Myocyte (in vitro differentiated cells): ENCODE data around the gene CEP20. TPM values are rescaled to one million over a fixed set of nuclear protein-coding genes. Genes with fewer than 3 reads are reported as not detected.

Experiments
- DNase-seq: peaks from one replicate; pipeline ENCODE4 v3.0.0-alpha.2; 2012; ENCODE audit warnings: low read depth
- total RNA-seq: library from RNA; depleted of rRNA; stranded (reverse); fragments of >200 nt; gene quantifications from 2 replicates; pipeline ENCODE4 v1.2.3, GENCODE V29; 2014

The CEP20 gene
- total RNA-seq, 1 donor from 2014 or later, result 45.5 TPM

DNA sequence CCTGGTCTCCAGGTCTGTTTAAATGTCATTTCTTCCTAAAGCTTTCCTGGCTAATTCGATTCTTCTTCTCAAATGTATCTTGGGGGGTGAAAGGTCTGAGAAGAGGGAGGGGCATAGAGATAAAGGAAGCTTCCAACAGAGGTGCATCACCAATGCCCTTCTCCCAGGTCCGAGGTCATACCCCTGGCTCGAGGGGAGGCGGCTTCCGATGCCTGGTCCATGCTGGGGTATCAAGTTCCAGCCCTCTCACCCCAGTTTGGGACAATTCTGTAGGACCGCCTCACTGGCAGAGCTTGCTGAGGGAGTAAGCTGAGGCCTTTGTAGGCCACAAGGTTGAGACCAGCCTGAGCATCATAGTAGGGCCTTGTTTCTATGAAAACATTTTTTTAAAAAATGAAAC lies 10.3 kb upstream of the CEP20 start:
- no peak for DNase-seq

GRCh38 chr16:15897834-15898254 lies 9.4 kb upstream of the CEP20 start:
- DNase-seq, result peak; percentile 22

GRCh38 chr16:15897121-15897780 lies 8.8 kb upstream of the CEP20 start:
- DNase-seq, result no peak

- DNase-seq, result no peak
Observed at GRCh38 chr16:15894571-15895374, 6.4 kb upstream of the CEP20 start.

DNA sequence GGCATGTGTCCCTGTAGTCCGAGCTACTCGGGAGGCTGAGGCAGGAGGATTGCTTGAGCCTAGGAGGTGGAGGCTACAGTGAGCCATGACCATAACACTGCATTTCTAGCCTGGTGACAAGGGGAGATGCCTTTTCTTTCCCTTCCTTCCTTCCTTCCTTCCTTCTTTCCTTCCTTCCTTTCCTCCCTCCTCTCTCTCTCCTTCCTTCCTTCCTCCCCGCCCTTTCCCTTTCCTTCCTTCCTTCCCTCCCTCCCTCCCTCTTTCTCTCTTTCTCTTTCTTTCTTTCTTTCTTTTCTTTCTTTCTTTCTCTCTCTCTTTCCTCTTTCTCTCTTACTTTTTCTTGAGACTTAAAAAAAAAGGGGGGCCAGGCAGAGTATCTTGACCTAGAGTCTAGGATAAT lies 3.1 kb upstream of the CEP20 start:
- no peak for DNase-seq

DNA sequence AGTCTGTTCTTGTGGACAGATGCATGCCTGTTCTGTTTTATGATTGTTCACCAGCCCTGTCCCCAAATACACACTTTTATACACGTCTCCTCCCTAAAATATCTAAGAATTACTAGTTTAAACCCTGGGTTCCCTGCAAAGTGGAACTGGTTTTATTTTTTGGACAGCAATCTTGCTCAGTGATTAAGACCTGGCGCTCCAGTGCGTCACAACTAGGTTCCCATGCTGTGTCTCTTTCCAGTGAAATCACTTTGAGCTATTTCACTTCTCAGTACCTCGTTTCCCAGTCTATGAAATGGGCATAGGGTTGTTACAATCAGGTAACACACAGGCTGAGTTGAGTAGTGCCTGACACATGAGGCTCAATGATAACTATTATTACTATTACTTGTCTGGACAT lies 1.1 kb downstream of the CEP20 start:
- DNase-seq, result no peak

GRCh38 chr16:15886078-15886477 lies 2.3 kb downstream of the CEP20 start:
- DNase-seq, result no peak

GRCh38 chr16:15885560-15886001 lies 2.8 kb downstream of the CEP20 start:
- DNase-seq, result no peak

GRCh38 chr16:15882563-15882962 lies 5.8 kb downstream of the CEP20 start:
- DNase-seq, result no peak

DNA sequence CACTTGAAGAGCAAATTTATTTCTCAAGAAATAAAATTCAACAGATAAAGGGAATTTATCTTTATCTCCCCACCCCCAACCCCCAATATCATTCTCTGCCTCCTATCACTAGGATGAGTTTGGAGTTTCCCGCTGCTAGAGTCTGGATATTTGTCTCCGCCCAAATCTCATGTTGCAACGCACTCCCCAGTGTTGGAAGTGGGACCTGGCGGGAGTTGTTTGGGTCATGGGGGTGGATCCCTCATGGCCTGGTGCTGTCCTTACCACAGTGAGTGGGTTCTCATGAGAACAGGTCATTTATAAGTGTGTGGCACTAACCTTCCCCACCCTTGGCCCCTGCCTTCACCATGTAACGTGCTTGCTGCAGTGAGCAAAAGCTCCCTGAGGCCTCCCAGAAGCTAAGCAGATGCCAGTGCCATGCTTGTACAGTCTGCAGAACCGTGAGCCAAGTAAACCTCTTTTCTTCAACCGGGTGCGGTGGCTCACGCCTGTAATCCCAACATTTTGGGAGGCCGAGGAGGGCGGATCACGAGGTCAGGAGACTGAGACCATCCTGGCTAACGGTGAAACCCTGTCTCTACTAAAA lies 6.5 kb downstream of the CEP20 start:
- no peak for DNase-seq

GRCh38 chr16:15880434-15881308 lies 7.7 kb downstream of the CEP20 start:
- no peak for DNase-seq

DNA sequence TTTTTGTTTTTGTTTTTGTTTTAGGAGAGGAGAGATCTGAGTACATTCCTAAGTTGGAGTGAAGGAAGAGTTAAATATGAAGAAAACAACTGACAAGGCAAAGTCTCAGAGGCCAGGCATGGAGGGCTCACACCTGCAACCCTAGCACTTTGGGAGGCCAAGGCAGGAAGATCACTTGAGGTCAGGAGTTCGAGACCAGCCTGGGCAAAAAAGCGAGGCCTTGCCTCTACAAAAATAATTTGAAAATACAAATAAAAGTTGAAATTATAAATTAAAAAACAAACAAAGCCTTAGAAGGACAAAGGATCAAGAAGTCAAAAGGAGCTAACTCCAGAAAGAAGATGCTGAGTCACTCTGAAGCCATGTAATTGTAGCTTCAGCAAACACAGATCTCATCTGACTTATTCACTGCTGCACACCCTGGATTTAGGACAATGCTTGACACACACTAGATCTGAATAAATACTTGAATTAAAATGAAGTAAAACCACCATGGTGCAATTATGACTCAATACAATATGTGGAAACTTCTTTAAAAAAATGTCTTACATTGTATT lies 9.1 kb downstream of the CEP20 start:
- peak; percentile 62 for DNase-seq

GRCh38 chr16:15876503-15876902 lies 11.9 kb downstream of the CEP20 start:
- no peak for DNase-seq

DNA sequence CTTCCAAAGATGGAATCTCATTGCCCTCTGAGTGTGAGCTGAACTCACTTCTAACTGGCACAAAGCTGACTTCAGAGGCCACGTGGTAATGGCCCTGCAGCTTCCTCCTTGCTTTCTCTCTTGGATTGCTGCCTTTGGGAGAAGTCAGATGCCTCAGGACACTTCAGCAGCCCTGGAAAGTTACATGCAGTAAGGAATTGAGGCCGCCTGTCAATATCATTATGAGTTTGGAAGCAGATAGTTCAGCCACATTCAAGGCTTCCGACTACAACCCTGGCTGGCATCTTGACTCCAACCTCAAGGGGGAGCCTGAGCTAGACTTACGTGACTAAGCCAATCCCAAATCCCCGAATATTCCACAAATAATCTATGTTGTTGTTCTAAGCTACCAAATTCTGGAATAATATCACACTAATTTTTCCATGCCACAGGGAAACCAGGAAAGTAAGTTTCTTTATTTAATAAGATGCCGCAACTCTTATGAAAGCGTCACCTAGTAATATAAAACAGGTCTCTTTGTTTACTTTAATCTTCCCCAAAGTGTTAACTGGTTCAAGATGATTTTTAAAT lies 13.6 kb downstream of the CEP20 start:
- DNase-seq, result peak; percentile 75

- DNase-seq, result no peak
Observed at GRCh38 chr16:15873737-15874136, 14.7 kb downstream of the CEP20 start.

GRCh38 chr16:15873301-15873700 lies 15.1 kb downstream of the CEP20 start:
- DNase-seq, result no peak

- DNase-seq, result no peak
Observed at GRCh38 chr16:15870011-15870410, 18.4 kb downstream of the CEP20 start.

- no peak for DNase-seq
Observed at GRCh38 chr16:15866451-15866850, 22.0 kb downstream of the CEP20 start.

DNA sequence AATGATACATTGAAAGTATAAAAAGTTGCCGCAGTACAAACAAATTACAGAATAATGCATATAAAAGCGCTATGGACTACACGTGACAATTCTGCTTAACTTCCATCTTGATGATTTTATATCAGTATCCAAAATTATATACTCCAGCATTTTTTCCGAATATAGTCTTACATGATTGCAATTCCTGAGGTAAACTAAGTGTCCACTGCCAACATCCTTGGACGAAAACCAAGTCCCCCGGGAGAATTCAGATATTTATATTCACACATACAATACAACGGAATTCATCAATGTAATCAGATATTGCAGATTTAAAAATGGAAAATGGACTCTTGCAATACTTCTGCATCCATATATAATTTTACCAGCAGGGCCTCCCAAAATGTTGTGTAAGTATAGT lies 22.7 kb downstream of the CEP20 start:
- DNase-seq, result no peak

DNA sequence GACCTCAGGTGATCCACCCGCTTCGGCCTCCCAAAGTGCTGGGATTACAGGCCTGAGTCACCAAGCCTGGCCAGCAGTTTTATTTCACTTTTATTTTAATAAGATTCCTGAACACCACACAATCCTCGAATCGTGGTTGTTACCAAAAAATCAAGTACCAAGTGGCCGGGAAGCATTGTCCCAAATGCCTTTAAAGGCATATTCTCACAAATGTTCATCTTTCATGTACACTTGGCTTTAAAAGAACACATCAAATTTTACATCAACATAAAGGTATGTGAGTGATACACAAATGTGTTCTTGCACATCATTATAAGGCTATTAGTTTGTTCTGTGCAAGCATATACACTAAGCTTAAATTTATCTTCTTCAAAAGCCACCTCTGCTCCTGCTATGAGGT lies 23.5 kb downstream of the CEP20 start:
- no peak for DNase-seq

DNA sequence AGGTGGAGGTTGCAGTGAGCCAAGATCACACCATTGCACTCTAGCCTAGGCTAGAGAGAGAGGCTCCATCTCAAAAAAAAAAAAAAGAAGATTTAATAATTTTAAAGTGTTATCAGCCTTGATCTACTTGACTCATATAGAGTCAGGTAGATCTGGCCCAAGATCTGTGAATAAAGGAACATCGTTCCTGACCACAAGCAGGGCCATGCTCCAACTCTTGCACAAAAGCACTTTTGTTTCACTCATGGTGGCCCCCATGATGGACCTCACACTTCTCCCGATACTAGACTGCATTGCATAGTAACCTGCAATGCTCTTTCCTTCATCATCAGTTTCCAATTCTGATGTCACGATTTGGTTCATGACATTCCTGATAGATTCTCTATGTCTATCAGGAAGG lies 26.4 kb downstream of the CEP20 start:
- DNase-seq, result no peak
